Lung (tissue), 12 donors: Measurements from ENCODE around the gene SUMO1. TPM values are rescaled to one million over a fixed set of nuclear protein-coding genes. Genes with fewer than 3 reads are reported as not detected.

Experiments used
- ATAC-seq: fragments of 200-7000 bp; cut with Tn5 transposase; one replicate; pipeline ENCODE4 v1.9.1; 2020; ENCODE audit warnings: moderate number of reproducible peaks; ENCODE audit not compliant: insufficient read depth, low FRiP score
- DNase-seq, 3 donors: peaks; one replicate each; pipeline ENCODE4 v3.0.0-alpha.2; 2013 to 2017
- H3K27ac ChIP-seq, 2 donors: one replicate each; pipeline ENCODE4 v1.5.1; 2013; ENCODE audit warnings: mild to moderate bottlenecking in 2 of 2, moderate library complexity in 2 of 2, control low read depth in 1 of 2, inconsistent platforms in 1 of 2, low read depth in 1 of 2, low read length in 1 of 2
- H3K27me3 ChIP-seq, 3 donors: one replicate each; pipeline ENCODE4 v1.5.1; 2013; ENCODE audit warnings: low read length in 2 of 3; ENCODE audit not compliant: control insufficient read depth in 3 of 3, insufficient read depth in 3 of 3
- H3K36me3 ChIP-seq, 4 donors: one replicate each; pipeline ENCODE4 v1.5.1; 2013; ENCODE audit warnings: low read length in 4 of 4, mild to moderate bottlenecking in 1 of 4, moderate library complexity in 1 of 4; ENCODE audit not compliant: control insufficient read depth in 4 of 4, insufficient read depth in 4 of 4
- H3K4me1 ChIP-seq, 5 donors: one replicate each; pipeline ENCODE4 v1.5.1; 2013; ENCODE audit warnings: low read length in 5 of 5, mild to moderate bottlenecking in 2 of 5, moderate library complexity in 1 of 5; ENCODE audit not compliant: control insufficient read depth in 5 of 5, insufficient read depth in 5 of 5
- H3K4me3 ChIP-seq: one replicate; pipeline ENCODE4 v1.5.1; 2013; ENCODE audit warnings: mild to moderate bottlenecking, control low read depth, moderate library complexity
- H3K9ac ChIP-seq, 2 donors: one replicate each; pipeline ENCODE4 v1.5.1; 2013; ENCODE audit warnings: low read length in 2 of 2, control low read depth in 1 of 2; ENCODE audit not compliant: insufficient read depth in 1 of 2
- H3K9me3 ChIP-seq, 4 donors: one replicate each; pipeline ENCODE4 v1.5.1; 2013; ENCODE audit warnings: low read length in 3 of 4, mild to moderate bottlenecking in 1 of 4, moderate library complexity in 1 of 4; ENCODE audit not compliant: control insufficient read depth in 4 of 4, insufficient read depth in 3 of 4
- WGBS, 2 donors: extraction: QIAGEN DNeasy Blood & Tissue Kit; methylation state at CpG; one replicate each; pipeline ENCODE4 v1.1.7; 2013; 5-methylcytosine and 5-hydroxymethylcytosine counted together
- polyA plus RNA-seq, 2 donors: library from polyadenylated mRNA; stranded (reverse); fragments of 200-250 nt; gene quantifications; one replicate each; pipeline ENCODE4 v1.2.1, GENCODE V29; 2013
- total RNA-seq, 2 donors: library from RNA; depleted of rRNA in 1 of 2; stranded (reverse); fragments of >200 nt in 1 of 2; gene quantifications; one replicate each; pipeline ENCODE4 v1.2.1, GENCODE V29; 2014 to 2021
- TF ChIP-seq, protein P1 (sequence below): IDR thresholded peaks from 2 replicates; pipeline ENCODE4 v1.5.1; 2012; ENCODE audit warnings: mild to moderate bottlenecking; ENCODE audit errors: control extremely low read depth, extremely low read depth
- donor health status: control.
- donor health status: control.
- donor health status: Bipolar disorder and iron deficiency.
- donor health status: healthy.
- donor health status: DM: yes; HTN: yes; CAD: no.

Gene SUMO1
- total and polyA plus RNA-seq, 4 donors = 59.9 to 105 (median 83.2) TPM

DNA sequence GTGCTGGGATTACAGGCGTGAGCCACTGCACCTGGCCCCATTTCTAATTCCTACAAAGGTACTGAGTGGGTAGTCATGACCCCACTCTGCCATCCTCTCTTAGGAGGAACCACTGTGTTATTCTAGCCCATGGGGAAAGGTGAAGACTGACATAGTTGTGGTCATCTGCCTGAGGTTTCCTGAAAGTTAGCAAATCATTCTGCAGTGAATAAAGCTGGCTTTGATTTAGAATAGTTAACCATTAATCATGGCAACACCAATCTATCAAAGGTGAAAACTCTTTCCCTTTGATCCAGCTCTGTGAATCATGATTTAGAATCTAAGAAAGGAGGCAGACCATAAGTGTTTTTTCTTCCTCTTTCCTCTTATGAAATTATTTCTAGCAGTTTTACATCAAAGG, 50.8 kb downstream of the SUMO1 start:
- DNase-seq = no peak
- Histone ChIP-seq H3K27ac (no peak overlapping the region), H3K36me3 (no peaks in the 10 kb centered on the region), H3K9me3 (no peaks in the 10 kb centered on the region), H3K4me1 (peaks cover 0 to 18% (median 0%) of the 10 kb centered on the region in 5 donors), H3K27me3 (no peaks in the 10 kb centered on the region), H3K9ac (no peak overlapping the region), H3K4me3 (no peak overlapping the region)
- no peak for ATAC-seq
- TF ChIP-seq, protein P1, sequence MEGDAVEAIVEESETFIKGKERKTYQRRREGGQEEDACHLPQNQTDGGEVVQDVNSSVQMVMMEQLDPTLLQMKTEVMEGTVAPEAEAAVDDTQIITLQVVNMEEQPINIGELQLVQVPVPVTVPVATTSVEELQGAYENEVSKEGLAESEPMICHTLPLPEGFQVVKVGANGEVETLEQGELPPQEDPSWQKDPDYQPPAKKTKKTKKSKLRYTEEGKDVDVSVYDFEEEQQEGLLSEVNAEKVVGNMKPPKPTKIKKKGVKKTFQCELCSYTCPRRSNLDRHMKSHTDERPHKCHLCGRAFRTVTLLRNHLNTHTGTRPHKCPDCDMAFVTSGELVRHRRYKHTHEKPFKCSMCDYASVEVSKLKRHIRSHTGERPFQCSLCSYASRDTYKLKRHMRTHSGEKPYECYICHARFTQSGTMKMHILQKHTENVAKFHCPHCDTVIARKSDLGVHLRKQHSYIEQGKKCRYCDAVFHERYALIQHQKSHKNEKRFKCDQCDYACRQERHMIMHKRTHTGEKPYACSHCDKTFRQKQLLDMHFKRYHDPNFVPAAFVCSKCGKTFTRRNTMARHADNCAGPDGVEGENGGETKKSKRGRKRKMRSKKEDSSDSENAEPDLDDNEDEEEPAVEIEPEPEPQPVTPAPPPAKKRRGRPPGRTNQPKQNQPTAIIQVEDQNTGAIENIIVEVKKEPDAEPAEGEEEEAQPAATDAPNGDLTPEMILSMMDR = no peak
- WGBS, 2 donors = 73 to 93% methylated on average over 1 of the region's 1 CpG

DNA sequence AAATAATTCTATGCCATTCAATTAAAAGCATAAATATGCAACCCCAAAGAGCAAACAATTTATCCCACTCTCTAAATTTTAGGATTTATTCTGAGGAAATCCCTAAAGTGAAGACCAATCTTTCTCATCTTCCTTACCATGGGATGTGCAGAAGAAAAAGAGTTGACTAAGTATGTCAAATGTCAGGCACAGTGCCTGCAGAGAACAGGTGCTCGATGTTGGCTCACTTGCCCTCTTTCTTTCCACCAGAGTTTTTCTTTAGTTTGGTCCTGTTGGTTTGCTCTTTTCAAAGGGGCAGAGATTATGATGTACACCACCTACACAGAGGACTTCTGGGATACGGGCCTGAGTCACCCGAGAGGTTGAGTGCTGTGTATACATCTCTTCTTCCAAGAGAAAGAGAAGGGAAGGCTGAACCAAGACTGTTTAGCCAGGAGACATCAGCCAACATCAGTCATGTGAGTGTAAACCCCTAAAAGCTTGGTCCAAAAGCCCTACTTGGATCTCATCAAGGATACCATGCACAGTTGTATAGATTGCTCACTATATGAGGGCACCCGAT, 51.7 kb downstream of the SUMO1 start:
- ATAC-seq = no peak
- TF ChIP-seq, protein P1 = no peak
- Histone ChIP-seq H3K9me3 (no peaks in the 10 kb centered on the region), H3K9ac (no peak overlapping the region), H3K27ac (no peak overlapping the region), H3K4me3 (no peak overlapping the region), H3K36me3 (no peaks in the 10 kb centered on the region), H3K4me1 (peaks cover 0 to 18% (median 0%) of the 10 kb centered on the region in 5 donors), H3K27me3 (no peaks in the 10 kb centered on the region)
- WGBS, 2 donors = 95 to 97% methylated on average over 4 of the region's 4 CpGs
- DNase-seq = no peak

DNA sequence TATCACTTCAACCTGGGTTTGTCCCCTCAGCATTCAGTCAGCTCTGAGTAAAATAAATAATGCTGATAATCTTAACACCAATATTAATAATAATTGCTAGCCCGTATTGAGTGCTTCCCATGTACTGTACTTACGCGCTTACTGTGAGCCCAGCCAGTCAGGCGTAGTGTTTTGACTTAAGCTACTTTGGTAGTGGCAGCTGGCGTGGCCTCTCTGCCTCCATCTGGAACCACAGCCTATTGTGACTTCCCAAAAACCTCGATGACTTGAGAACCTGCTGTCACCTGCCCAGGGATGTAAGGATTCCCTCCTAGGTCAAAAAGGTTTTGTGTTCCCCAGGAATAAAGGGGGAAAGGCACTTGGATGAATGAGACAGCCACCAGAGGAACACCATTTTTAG, 53.2 kb downstream of the SUMO1 start:
- ATAC-seq (no peak), DNase-seq (no peak)
- Histone ChIP-seq H3K9ac (no peak overlapping the region), H3K9me3 (no peaks in the 10 kb centered on the region), H3K27me3 (no peaks in the 10 kb centered on the region), H3K4me1 (peaks cover 0 to 18% (median 0%) of the 10 kb centered on the region in 5 donors), H3K4me3 (no peak overlapping the region), H3K36me3 (no peaks in the 10 kb centered on the region), H3K27ac (no peak overlapping the region)
- 80 to 81% methylated on average over 6 of the region's 6 CpGs for WGBS, 2 donors
- TF ChIP-seq, protein P1 = no peak

DNA sequence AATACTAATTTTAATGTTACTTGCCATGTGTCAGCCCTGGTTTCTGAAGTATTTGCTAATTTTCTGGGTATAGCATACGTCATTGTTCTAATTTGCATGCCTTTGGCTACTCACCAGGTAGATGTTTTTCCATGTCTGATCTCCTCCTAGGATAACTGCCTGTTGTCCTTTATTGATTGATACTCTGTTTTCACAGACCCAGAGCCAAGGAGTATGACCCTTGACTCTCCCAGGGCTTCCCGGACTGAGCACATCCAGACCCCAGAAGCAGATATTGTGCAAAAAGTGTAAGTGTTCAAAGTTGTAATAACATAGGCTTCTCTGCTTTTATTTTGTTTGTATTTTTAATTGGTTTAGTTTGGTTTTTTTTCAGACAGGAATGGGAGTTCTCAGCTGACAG, 53.8 kb downstream of the SUMO1 start:
- ATAC-seq = no peak
- Histone ChIP-seq H3K27ac (no peak overlapping the region), H3K36me3 (no peaks in the 10 kb centered on the region), H3K9me3 (no peaks in the 10 kb centered on the region), H3K27me3 (no peaks in the 10 kb centered on the region), H3K9ac (no peak overlapping the region), H3K4me3 (no peak overlapping the region), H3K4me1 (peaks cover 0 to 18% (median 0%) of the 10 kb centered on the region in 5 donors)
- 77 to 80% methylated on average over 2 of the region's 2 CpGs for WGBS, 2 donors
- no peak for DNase-seq
- TF ChIP-seq, protein P1 = no peak
